IPS DF 4.7 (cell line): ENCODE data around the gene PRPF19.

ENCODE experiments used
- DNase-seq: peaks from one replicate; pipeline ENCODE4 v3.0.0-alpha.2; 2013; ENCODE audit warnings: low spot score; ENCODE audit errors: extremely low read depth

Gene PRPF19

GRCh38 chr11:60874421-60875365 lies 31.7 kb downstream of the PRPF19 start:
- DNase-seq, result no peak

- DNase-seq, result no peak
Observed at GRCh38 chr11:60873533-60873932, 32.9 kb downstream of the PRPF19 start.

GRCh38 chr11:60872961-60873524 lies 33.3 kb downstream of the PRPF19 start:
- DNase-seq, result no peak

GRCh38 chr11:60872124-60872960 lies 34.0 kb downstream of the PRPF19 start:
- DNase-seq, result no peak

- DNase-seq, result no peak
Observed at GRCh38 chr11:60871378-60872061, 34.9 kb downstream of the PRPF19 start.

GRCh38 chr11:60870733-60871377 lies 35.5 kb downstream of the PRPF19 start:
- DNase-seq, result no peak

GRCh38 chr11:60870276-60870675 lies 36.1 kb downstream of the PRPF19 start:
- no peak for DNase-seq

GRCh38 chr11:60869451-60869825 lies 36.9 kb downstream of the PRPF19 start:
- DNase-seq, result no peak

- no peak for DNase-seq
Observed at GRCh38 chr11:60868682-60869450, 37.5 kb downstream of the PRPF19 start.

- no peak for DNase-seq
Observed at GRCh38 chr11:60867871-60868681, 38.3 kb downstream of the PRPF19 start.

- no peak for DNase-seq
Observed at GRCh38 chr11:60866911-60867870, 39.2 kb downstream of the PRPF19 start, which contains the start of gene ZP1. Gene ZP1 (plus strand): TSS chr11:60867542. CDS start chr11:60867562, 20 bp downstream.

- no peak for DNase-seq
Observed at GRCh38 chr11:60864856-60865513, 41.4 kb downstream of the PRPF19 start.

- DNase-seq, result no peak
Observed at GRCh38 chr11:60863550-60864521, 42.5 kb downstream of the PRPF19 start.

GRCh38 chr11:60862171-60862570 lies 44.2 kb downstream of the PRPF19 start:
- no peak for DNase-seq

- DNase-seq, result no peak
Observed at GRCh38 chr11:60860943-60861342, 45.4 kb downstream of the PRPF19 start.

- no peak for DNase-seq
Observed at GRCh38 chr11:60859616-60860250, 46.7 kb downstream of the PRPF19 start.
